IPS-15b (cell line): ENCODE results near the gene GRIN2A.

Source experiments
- H3K27me3 ChIP-seq: one replicate; pipeline ENCODE4 v1.6.1; 2013; ENCODE audit warnings: low read length; ENCODE audit not compliant: control insufficient read depth, insufficient read depth
- H3K36me3 ChIP-seq: one replicate; pipeline ENCODE4 v1.6.1; 2013; ENCODE audit warnings: low read length; ENCODE audit not compliant: control insufficient read depth, insufficient read depth
- H3K4me1 ChIP-seq: one replicate; pipeline ENCODE4 v1.6.1; 2013; ENCODE audit warnings: mild to moderate bottlenecking, low read length; ENCODE audit not compliant: control insufficient read depth, insufficient read depth
- H3K4me3 ChIP-seq: one replicate; pipeline ENCODE4 v1.5.1; 2013; ENCODE audit warnings: low read depth, low read length
- H3K9ac ChIP-seq: one replicate; pipeline ENCODE4 v1.6.1; 2013; ENCODE audit warnings: low read depth, mild to moderate bottlenecking, low read length
- H3K9me3 ChIP-seq: one replicate; pipeline ENCODE4 v1.6.1; 2013; ENCODE audit warnings: mild to moderate bottlenecking, low read length; ENCODE audit not compliant: control insufficient read depth, insufficient read depth

Gene GRIN2A

DNA sequence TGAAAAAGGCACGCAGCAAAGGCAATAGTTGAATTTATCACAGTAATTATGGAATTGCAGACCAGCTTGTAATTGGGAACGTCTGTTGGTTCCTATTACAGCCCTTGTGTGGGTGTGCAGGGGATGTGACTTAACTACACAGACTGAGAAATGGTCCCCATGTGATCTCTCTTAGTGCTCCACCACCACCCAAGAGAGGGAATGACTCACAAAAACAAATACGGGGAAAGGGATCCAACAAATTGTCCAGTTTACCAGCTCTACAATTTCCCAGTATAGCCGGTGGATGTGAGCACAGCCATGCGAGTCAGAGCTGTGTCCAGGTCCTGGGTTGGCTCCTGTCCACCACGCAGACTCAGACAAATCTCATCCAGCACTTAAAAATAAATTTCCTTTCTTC is 337.9 kb downstream of the GRIN2A start:
- no peaks in the 10 kb centered on the region for H3K9me3 ChIP-seq
- no peaks in the 10 kb centered on the region for H3K36me3 ChIP-seq
- no peaks in the 10 kb centered on the region for H3K27me3 ChIP-seq
- H3K4me1 ChIP-seq, result no peaks in the 10 kb centered on the region
- no peak overlapping the region for H3K4me3 ChIP-seq
- no peak overlapping the region for H3K9ac ChIP-seq

DNA sequence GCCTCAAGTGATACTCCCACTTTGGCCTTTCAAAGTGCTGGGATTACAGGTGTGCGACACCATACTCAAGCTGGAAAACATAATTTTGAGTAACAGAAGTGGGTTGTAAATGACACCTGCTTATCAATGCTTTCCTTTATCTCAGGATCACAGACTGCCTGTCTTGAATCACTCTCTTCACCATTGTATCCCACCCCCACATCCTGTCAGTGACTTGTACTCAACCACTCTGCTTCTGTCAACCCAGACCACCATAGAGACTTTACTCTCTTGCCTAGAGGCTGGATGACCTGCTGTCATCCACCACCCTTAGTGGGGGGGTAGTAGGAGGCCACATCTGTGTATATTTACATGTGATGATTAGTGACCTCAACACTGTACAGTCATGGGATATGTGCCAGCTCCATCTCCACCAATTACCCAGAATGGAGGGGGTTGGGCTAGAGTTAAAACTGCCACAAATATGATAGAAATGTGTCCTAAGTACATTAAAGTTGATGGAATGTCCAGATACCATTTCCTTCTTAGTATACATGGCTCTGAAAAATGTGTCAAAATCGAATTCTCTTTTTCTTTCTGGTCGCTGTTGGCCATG is 338.7 kb downstream of the GRIN2A start:
- H3K4me1 ChIP-seq, result no peaks in the 10 kb centered on the region
- no peaks in the 10 kb centered on the region for H3K27me3 ChIP-seq
- H3K9me3 ChIP-seq, result no peaks in the 10 kb centered on the region
- H3K36me3 ChIP-seq, result no peaks in the 10 kb centered on the region
- no peak overlapping the region for H3K4me3 ChIP-seq
- no peak overlapping the region for H3K9ac ChIP-seq

DNA sequence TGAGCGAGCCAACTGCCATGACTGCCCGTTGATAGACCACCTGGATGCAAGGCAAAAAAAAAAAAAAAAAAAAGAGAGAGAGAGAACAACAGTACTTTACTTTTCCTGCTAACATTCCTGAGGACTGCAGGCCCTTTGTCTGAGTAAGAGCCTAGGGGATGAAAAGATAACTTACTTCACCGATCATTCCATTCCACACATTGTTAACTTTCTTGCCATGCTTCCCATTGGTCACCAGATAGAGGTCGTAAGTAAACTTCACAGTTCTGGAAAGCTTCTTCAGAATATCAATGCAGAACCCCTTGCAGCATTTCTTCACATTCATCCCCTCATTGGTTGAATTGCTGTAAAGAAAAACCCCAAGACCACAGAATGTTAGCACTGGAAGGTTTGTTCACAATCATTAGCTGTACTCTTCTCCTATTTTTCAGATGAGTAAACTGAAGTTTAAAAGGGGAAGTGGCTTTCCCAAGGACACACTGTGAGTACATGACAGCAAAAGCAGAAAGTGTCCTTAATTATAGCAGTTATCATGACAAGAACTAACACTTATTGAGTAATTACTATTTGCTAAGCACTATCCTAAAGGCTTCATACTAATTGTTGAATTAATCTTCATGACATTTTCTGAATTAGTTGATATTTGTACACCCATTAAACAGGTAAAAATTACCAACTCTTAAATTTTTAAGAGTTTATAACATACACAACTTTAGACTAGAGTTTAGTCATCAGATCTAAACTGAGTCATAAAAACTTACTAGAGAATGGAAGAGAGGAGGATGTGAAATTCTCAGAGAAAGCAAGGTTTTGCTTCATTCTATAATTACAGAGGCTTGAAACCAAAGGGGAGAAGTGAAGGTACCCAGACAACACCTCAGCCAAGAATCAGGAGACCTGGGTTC is 341.2 kb downstream of the GRIN2A start:
- Histone ChIP-seq H3K9me3 (no peaks in the 10 kb centered on the region), H3K36me3 (no peaks in the 10 kb centered on the region), H3K4me3 (no peak overlapping the region), H3K4me1 (no peaks in the 10 kb centered on the region), H3K27me3 (no peaks in the 10 kb centered on the region), H3K9ac (no peak overlapping the region)

DNA sequence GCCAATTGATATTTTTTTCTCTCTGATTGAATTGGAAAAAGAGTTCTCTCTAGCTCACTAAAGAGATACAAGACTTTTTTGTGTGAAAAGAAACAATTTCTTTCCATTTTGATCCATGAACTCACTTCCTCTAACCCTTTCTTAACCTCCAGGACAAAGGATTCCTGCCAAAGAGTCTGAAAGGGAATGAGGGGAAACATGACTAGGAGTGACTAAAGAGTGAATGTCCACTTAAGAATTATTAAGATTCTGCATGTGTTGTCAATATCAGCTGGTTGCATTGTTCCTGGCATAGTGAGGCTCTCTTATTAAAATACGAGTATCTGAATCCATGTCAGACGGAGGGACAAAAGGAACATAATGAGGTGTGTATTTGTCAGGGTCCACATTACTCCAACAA is 344.7 kb downstream of the GRIN2A start:
- Histone ChIP-seq H3K4me3 (no peak overlapping the region), H3K27me3 (no peaks in the 10 kb centered on the region), H3K9me3 (no peaks in the 10 kb centered on the region), H3K36me3 (no peaks in the 10 kb centered on the region), H3K9ac (no peak overlapping the region), H3K4me1 (peaks cover 8% of the 10 kb centered on the region)

DNA sequence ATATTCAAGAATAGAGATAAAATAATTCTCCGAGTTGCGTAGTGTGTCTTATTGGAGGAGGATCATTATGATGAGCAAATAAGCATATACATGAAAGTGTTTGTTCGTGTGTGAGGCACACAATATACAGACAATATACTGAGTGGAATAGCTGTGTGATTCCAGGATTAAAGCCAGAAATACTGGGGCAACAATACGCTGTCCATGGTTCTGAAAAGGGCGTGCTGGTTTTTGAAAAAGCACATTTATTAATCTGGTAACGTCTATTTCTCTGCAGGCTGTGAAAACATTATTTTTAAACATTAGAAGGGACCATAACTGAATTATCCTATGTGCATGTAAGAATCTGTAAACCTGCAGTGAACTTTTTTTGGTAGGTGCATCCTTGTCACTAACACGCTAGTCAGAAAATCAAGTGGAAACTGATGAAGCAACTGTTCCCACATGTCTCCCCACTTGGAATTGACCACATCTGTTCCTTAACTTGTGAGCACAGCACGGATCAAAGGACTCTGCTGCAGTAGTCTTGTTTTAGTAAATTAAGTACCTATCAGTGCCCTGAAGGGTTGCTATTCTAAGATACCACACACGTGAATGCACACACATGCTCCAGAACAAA is 346.0 kb downstream of the GRIN2A start:
- Histone ChIP-seq H3K36me3 (no peaks in the 10 kb centered on the region), H3K4me3 (no peak overlapping the region), H3K27me3 (no peaks in the 10 kb centered on the region), H3K9me3 (no peaks in the 10 kb centered on the region), H3K9ac (no peak overlapping the region), H3K4me1 (peaks cover 8% of the 10 kb centered on the region)

DNA sequence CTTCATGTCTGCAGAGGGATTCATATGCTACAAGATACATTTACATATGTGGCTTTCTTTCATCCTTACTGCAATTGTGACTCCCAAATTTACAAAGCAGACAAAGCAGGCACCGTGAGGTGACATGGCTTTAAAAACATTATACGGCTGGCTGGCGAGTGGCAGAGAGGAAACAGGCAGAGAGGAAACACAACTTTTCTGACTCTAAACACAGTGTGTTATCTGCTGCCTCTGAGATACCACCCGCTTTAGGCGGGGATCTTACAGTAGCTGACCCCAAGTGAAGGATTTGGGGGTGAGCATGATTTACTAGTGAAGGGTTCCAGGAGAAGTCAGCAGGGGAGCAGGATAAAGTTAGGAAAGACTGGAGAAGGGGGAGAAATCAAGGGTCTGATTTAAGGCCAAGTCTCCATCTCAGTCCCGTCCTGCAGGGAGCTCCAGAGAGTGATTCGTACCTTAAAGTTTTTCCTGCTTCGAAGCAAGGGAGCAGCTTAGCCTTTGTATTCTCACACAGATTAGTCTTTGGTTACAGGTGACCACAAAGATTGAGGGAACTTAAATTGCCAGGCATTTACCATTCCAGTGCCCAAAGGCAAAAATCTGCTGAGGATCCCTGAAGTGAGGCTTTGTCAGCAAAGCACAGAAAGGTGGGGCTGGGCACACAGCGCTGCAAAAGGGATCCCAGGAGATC is 355.0 kb downstream of the GRIN2A start:
- no peaks in the 10 kb centered on the region for H3K36me3 ChIP-seq
- H3K9ac ChIP-seq, result no peak overlapping the region
- H3K27me3 ChIP-seq, result no peaks in the 10 kb centered on the region
- no peaks in the 10 kb centered on the region for H3K9me3 ChIP-seq
- H3K4me1 ChIP-seq, result peaks cover 18% of the 10 kb centered on the region
- no peak overlapping the region for H3K4me3 ChIP-seq

DNA sequence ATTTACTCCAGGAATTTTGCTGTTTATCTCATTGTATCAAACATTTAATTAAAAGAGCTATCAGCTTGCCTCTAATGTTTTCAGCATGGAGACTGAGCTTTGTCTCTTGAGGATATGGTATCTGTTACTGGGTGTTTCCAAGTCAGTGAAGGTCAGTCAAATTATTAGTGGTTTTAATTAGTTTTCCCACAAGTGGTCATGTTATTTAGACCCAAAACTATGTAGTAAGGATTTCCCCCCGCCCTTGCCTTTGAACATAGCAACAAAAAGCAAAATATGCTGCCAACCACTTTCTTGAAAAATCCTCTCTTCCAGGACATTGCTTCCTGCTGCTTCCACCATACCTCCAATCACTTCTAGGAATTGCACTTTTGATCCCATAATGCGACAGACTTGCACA is 355.6 kb downstream of the GRIN2A start:
- Histone ChIP-seq H3K9ac (no peak overlapping the region), H3K9me3 (no peaks in the 10 kb centered on the region), H3K36me3 (no peaks in the 10 kb centered on the region), H3K27me3 (no peaks in the 10 kb centered on the region), H3K4me1 (peaks cover 21% of the 10 kb centered on the region), H3K4me3 (no peak overlapping the region)

DNA sequence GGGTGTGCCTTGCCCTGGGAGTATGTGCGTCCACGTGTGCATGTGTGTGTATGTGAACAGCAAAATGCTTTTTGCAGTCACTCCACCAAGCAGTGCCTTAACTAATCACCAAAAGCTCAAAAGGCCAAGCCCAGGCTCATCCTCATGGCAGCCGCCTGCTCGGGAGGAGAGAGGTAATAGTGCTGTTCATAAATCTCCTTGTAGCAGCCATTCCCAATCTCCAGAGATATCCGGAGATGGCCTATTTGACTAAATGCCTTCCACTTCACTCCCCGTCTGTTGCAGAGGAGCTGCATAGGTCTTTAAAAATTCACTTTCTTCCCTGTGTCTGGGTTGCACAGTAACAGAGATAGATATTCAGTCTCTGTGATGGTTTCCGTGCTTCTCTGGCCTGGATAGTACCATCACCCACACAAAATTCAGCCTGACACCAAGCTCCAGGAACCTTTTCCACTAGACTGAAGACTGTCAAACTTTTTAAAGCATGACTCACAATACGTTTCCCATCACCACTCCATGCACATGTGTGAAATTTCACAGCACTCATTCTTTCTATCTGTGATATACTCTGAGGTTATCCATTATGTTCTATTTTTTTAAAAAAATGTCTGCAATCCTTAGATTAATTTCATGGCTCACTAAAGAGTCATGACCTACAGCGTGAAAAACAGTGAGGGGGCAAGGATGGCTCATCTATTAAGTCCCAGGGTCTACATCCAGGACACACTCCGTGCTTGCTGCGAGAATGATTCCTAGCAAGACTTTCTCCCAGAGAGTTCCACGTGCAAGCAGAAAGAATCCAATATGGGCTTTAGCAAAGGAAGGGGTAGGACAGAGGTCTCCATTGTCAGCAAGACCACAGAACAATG is 357.8 kb downstream of the GRIN2A start:
- H3K36me3 ChIP-seq, result no peaks in the 10 kb centered on the region
- H3K4me1 ChIP-seq, result peaks cover 33% of the 10 kb centered on the region
- H3K9me3 ChIP-seq, result no peaks in the 10 kb centered on the region
- H3K9ac ChIP-seq, result no peak overlapping the region
- H3K4me3 ChIP-seq, result no peak overlapping the region
- no peaks in the 10 kb centered on the region for H3K27me3 ChIP-seq

DNA sequence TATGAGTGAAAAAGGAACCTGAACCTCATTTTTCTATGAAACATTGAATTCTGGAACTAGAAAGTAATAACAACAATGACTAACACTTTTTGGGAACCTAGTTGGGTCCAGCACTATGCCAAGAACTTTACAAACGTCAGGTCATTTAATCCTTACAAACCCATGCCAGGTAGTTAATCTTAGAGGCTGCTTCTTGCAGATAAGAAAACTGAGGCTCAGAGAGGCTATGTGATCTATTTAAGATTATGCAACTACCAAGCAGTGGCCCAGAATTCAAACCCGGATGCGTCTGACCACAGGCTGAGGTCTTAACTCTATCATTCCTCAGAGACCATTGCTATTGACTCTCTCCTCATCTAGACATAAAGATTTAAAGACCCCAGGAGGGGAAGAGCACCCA is 358.7 kb downstream of the GRIN2A start:
- Histone ChIP-seq H3K9ac (no peak overlapping the region), H3K27me3 (no peaks in the 10 kb centered on the region), H3K9me3 (no peaks in the 10 kb centered on the region), H3K4me1 (peaks cover 33% of the 10 kb centered on the region), H3K4me3 (no peak overlapping the region), H3K36me3 (no peaks in the 10 kb centered on the region)

DNA sequence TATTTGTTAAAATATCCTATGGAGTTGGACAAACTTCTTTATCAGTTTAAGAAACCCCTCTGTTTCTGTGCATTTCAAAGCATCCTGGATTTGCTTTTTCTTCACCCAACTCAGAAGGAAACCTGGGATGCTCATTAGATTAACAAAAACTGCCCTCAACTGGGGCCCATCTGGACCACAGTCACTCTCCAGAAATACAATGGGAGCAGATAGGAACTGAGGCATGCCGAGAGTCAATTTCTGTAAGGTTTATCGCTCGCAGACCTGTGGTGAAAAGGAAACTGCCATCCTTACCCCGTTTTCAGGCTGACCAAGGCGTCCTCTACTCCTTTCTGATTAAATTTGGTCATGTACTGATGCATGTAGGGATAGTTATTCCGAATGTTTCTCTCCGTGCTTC is 360.3 kb downstream of the GRIN2A start:
- no peaks in the 10 kb centered on the region for H3K9me3 ChIP-seq
- no peaks in the 10 kb centered on the region for H3K27me3 ChIP-seq
- peaks cover 36% of the 10 kb centered on the region for H3K4me1 ChIP-seq
- H3K4me3 ChIP-seq, result peak overlapping the region; percentile 34
- no peak overlapping the region for H3K9ac ChIP-seq
- no peaks in the 10 kb centered on the region for H3K36me3 ChIP-seq

DNA sequence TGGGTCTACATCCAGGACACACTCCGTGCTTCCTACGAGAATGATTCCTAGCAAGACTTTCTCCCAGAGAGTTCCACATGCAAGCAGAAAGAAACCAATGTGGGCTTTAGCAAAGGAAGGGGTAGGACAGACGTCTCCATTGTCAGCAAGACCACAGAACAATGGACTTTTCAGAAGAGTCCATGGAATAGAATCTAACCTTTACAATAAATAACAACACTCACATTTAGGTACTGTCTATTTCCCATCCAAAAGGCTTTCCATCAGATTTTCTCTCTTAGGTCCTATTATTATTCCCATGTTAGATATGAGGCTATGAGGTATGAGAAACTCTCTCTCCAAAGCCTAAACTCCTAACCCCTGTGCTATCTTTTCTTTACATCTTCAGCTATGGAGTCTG is 360.9 kb downstream of the GRIN2A start:
- H3K4me3 ChIP-seq, result no peak overlapping the region
- no peak overlapping the region for H3K9ac ChIP-seq
- H3K9me3 ChIP-seq, result no peaks in the 10 kb centered on the region
- H3K27me3 ChIP-seq, result no peaks in the 10 kb centered on the region
- no peaks in the 10 kb centered on the region for H3K36me3 ChIP-seq
- peaks cover 37% of the 10 kb centered on the region for H3K4me1 ChIP-seq
